B cell (primary cell): Measurements from ENCODE around the gene LRRC8A. TPM values are rescaled to one million over a fixed set of nuclear protein-coding genes. Genes with fewer than 3 reads are reported as not detected.

Experiments
- ATAC-seq: fragments of 200-7000 bp; cut with Tn5 transposase; one replicate; pipeline ENCODE4 v1.10.0; 2021; ENCODE audit warnings: low read depth, mild to moderate bottlenecking, moderate number of reproducible peaks, moderate library complexity
- CTCF ChIA-PET: fragments of 350-600 bp; sonication (Branson Sonifier 250); formaldehyde crosslinking; loops from one replicate; lab custom pipeline; 2021; ENCODE audit warnings: antibody characterized with exemption, inconsistent platforms; lab: Charles Lee
- POLR2A ChIA-PET: fragments of 350-600 bp; sonication (Branson Sonifier 250); formaldehyde crosslinking; loops from one replicate; lab custom pipeline; 2021; ENCODE audit warnings: antibody characterized with exemption; lab: Charles Lee
- DNase-seq: peaks from one replicate; pipeline ENCODE4 v3.0.0; 2013
- H2AFZ ChIP-seq: 2 replicates; pipeline ENCODE4 v1.6.1; 2012; ENCODE audit warnings: mild to moderate bottlenecking, low read depth, low read length; ENCODE audit not compliant: insufficient read depth, poor library complexity, severe bottlenecking
- H3K27ac ChIP-seq, 2 donors: 1 replicate in 1 of 2; 2 replicates in 1 of 2; pipeline ENCODE4 v1.5.1; 2012 to 2013; ENCODE audit warnings: low read length in 2 of 2, mild to moderate bottlenecking in 2 of 2, moderate library complexity in 1 of 2
- H3K27me3 ChIP-seq, 4 experiments: fragments of 200-600 bp in 1 of 4; sonication (generic) in 1 of 4; replicated peaks in 1 of 4; 1 replicate in 2 of 4; 2 replicates in 2 of 4; pipeline versions ENCODE4 v1.6.1 to v1.7.0; 2013 to 2016; ENCODE audit warnings: low read length in 3 of 4, mild to moderate bottlenecking in 2 of 4, mixed read lengths in 1 of 4, moderate library complexity in 1 of 4; ENCODE audit not compliant: insufficient read depth in 4 of 4, control insufficient read depth in 3 of 4; ENCODE audit errors: control extremely low read depth in 1 of 4
- H3K36me3 ChIP-seq, 2 experiments: replicated peaks in 1 of 2; 1 replicate in 1 of 2; 2 replicates in 1 of 2; pipeline versions ENCODE4 v1.6.1 to v1.7.1; 2013; ENCODE audit warnings: low read length in 1 of 2; ENCODE audit not compliant: insufficient read depth in 2 of 2, control insufficient read depth in 1 of 2; ENCODE audit errors: control extremely low read depth in 1 of 2, extremely low read depth in 1 of 2
- H3K4me1 ChIP-seq, 2 donors: fragments of 200-600 bp in 1 of 2; sonication (generic) in 1 of 2; 1 replicate in 1 of 2; 2 replicates in 1 of 2; pipeline versions ENCODE4 v1.5.1 to v1.6.1; 2013 to 2017; ENCODE audit warnings: low read length in 2 of 2; ENCODE audit not compliant: control insufficient read depth in 2 of 2, insufficient read depth in 2 of 2
- H3K4me2 ChIP-seq: replicated peaks from 2 replicates; pipeline ENCODE3; 2012; ENCODE audit warnings: mild to moderate bottlenecking, low read depth, low read length; ENCODE audit not compliant: poor library complexity, severe bottlenecking
- H3K4me3 ChIP-seq, 5 experiments: fragments of 200-600 bp in 1 of 5; sonication (generic) in 1 of 5; 1 replicate in 3 of 5; 2 replicates in 2 of 5; pipeline versions ENCODE4 v1.5.1 to v1.7.0; 2011 to 2016; ENCODE audit warnings: low read length in 4 of 5, mild to moderate bottlenecking in 4 of 5, low read depth in 2 of 5, control low read depth in 1 of 5, moderate library complexity in 1 of 5; ENCODE audit not compliant: insufficient read depth in 1 of 5; ENCODE audit errors: control extremely low read depth in 1 of 5, extremely low read depth in 1 of 5
- H3K79me2 ChIP-seq: fragments of 200-600 bp; sonication (generic); one replicate; pipeline ENCODE4 v1.6.0; 2016; ENCODE audit warnings: low read length; ENCODE audit not compliant: control insufficient read depth, insufficient read depth
- H3K9ac ChIP-seq: fragments of 200-600 bp; sonication (generic); 2 replicates; pipeline ENCODE4 v1.6.1; 2017; ENCODE audit warnings: mild to moderate bottlenecking, low read length, moderate library complexity
- H3K9me3 ChIP-seq, 3 donors: one replicate each; pipeline versions ENCODE4 v1.6.1 to v1.7.1; 2013; ENCODE audit warnings: low read length in 2 of 3; ENCODE audit not compliant: control insufficient read depth in 2 of 3, insufficient read depth in 1 of 3; ENCODE audit errors: control extremely low read depth in 1 of 3
- H4K20me1 ChIP-seq: 2 replicates; pipeline ENCODE4 v1.6.0; 2012; ENCODE audit warnings: mild to moderate bottlenecking, low read length; ENCODE audit not compliant: insufficient read depth, control insufficient read depth, poor library complexity, severe bottlenecking
- H3K27ac Mint-ChIP-seq: one replicate; pipeline ENCODE4 v1.8.0; 2021; ENCODE audit warnings: mixed read lengths
- H3K27me3 Mint-ChIP-seq: one replicate; pipeline ENCODE4 v1.8.0; 2021; ENCODE audit warnings: mixed read lengths
- H3K4me1 Mint-ChIP-seq: one replicate; pipeline ENCODE4 v1.8.0; 2021; ENCODE audit warnings: mixed read lengths
- H3K4me3 Mint-ChIP-seq: one replicate; pipeline ENCODE4 v1.8.0; 2021; ENCODE audit warnings: mixed read lengths
- H3K9me3 Mint-ChIP-seq: one replicate; pipeline ENCODE4 v1.8.0; 2022; ENCODE audit warnings: mixed read lengths; ENCODE audit not compliant: insufficient read depth
- EZH2 ChIP-seq: IDR thresholded peaks from 2 replicates; pipeline ENCODE4 v1.6.1; 2012; ENCODE audit warnings: borderline replicate concordance, low read depth, mild to moderate bottlenecking, moderate library complexity, low read length; ENCODE audit not compliant: insufficient read depth, poor library complexity, severe bottlenecking
- WGBS: methylation state at CpG from one replicate; pipeline ENCODE4 v1.1.5; 2013; ENCODE audit warnings: missing lambda C conversion rate; ENCODE audit not compliant: insufficient coverage; 5-methylcytosine and 5-hydroxymethylcytosine counted together
- intact Hi-C: fragments of 100-400 bp; cut with micrococcal nuclease; formaldehyde crosslinking; loops from one replicate; pipeline ENCODE4 v1.10.0; 2022
- polyA plus RNA-seq: library from polyadenylated mRNA; depleted of rRNA; stranded (reverse); fragments of >200 nt; gene quantifications from 2 replicates; pipeline ENCODE4 v1.2.3, GENCODE V29; 2012
- total RNA-seq, 2 donors: library from RNA; stranded (reverse); fragments of 120-200 nt in 1 of 2; gene quantifications; 1 replicate in 1 of 2; 2 replicates in 1 of 2; pipeline versions ENCODE4 v1.2.3 to v1.2.4, GENCODE V29; 2013 to 2022
- TF ChIP-seq, protein P1 (sequence below): fragments of 200-600 bp; IDR thresholded peaks from one replicate; pipeline ENCODE4 v1.8.0; 2022; ENCODE audit warnings: antibody characterized with exemption, mild to moderate bottlenecking

LRRC8A gene
- total and polyA plus RNA-seq, 2 donors (not counting 1 experiment from before 2014, with no cell fraction given): 13.1 to 14.5 TPM

DNA sequence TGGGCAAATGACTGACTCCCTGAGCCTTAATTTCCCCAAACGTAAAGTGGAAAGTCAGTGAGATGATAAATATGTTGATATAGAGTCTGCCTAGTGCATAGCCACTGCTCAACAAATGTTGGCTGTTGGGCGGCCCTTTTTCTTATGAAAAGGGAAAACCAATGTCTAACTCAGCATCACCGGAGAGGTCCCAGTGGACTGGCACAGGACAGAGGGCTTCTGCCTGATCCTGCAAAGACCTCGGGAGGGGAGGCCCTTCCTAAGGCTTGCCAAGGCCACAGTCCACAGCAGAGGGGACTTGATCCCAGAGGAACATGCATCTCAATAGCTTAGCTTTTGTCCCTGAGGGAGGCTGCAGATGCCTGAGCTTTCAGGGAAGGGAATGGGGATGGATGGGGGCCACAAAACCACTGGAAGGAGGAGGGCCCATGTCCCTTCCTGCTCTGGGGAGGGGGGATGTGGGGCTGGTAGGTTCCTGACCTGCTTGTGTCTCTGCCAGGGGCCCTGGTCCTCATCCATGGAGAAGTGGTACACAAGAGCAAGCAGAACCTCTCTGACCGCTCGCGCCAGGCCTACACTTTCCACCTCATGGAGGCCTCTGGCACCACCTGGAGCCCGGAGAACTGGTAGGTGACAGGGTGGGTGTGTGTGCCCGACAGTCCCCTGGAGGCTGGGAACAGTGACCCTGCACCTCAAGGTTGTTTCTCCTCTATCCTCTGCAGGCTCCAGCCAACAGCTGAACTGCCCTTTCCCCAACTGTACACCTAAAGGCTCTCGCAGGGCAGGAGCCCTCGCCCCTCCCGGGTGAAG, 59.2 kb downstream of the LRRC8A start:
- DNase-seq (no peak), ATAC-seq (no peak)
- CTCF ChIA-PET: no interaction called here
- Histone ChIP-seq H3K4me3 (no peak overlapping the region), H3K9ac (no peak overlapping the region), H3K79me2 (peaks cover 7% of the 10 kb centered on the region), H4K20me1 (no peaks in the 10 kb centered on the region), H3K27ac (no peak overlapping the region), H3K4me2 (no peak overlapping the region), H2AFZ (no peak overlapping the region), H3K27me3 (no peaks in the 10 kb centered on the region), H3K4me1 (peaks cover 2% of the 10 kb centered on the region in 2 donors), H3K9me3 (no peaks in the 10 kb centered on the region), H3K36me3 (peaks cover 0 to 4% of the 10 kb centered on the region in 2 experiments)
- intact Hi-C loops: loop anchor here (10.0 kb wide), 1 partner anchor 684 kb away; the partner anchor contains the start of genes C9orf50 and NTMT1
- Mint-ChIP-seq H3K4me3 (no peak overlapping the region), H3K4me1 (peaks cover 8% of the 10 kb centered on the region), H3K27ac (no peak overlapping the region), H3K27me3 (no peaks in the 10 kb centered on the region), H3K9me3 (no peaks in the 10 kb centered on the region)
- 100% methylated on average over 8 of the region's 12 CpGs for WGBS
- POLR2A ChIA-PET: no interaction called here
- TF ChIP-seq EZH2: no peak
- TF ChIP-seq, protein P1, sequence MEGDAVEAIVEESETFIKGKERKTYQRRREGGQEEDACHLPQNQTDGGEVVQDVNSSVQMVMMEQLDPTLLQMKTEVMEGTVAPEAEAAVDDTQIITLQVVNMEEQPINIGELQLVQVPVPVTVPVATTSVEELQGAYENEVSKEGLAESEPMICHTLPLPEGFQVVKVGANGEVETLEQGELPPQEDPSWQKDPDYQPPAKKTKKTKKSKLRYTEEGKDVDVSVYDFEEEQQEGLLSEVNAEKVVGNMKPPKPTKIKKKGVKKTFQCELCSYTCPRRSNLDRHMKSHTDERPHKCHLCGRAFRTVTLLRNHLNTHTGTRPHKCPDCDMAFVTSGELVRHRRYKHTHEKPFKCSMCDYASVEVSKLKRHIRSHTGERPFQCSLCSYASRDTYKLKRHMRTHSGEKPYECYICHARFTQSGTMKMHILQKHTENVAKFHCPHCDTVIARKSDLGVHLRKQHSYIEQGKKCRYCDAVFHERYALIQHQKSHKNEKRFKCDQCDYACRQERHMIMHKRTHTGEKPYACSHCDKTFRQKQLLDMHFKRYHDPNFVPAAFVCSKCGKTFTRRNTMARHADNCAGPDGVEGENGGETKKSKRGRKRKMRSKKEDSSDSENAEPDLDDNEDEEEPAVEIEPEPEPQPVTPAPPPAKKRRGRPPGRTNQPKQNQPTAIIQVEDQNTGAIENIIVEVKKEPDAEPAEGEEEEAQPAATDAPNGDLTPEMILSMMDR: no peak
